Gastroesophageal sphincter (tissue), 4 donors: ENCODE measurements around the gene AREL1. TPM values are rescaled to one million over a fixed set of nuclear protein-coding genes. Genes with fewer than 3 reads are reported as not detected.

Experiments
- ATAC-seq: fragments of 150-250 bp; one replicate; pipeline ENCODE4 v1.9.1; 2016; ENCODE audit warnings: mild to moderate bottlenecking, moderate library complexity
- H3K27ac ChIP-seq, 4 donors: fragments of 200-600 bp; sonication (generic) in 3 of 4; 1 replicate in 3 of 4; 2 replicates in 1 of 4; pipeline ENCODE4 v1.5.1; 2016 to 2019
- H3K27me3 ChIP-seq: fragments of 200-600 bp; sonication (generic); one replicate; pipeline ENCODE4 v1.5.1; 2019
- H3K36me3 ChIP-seq, 2 donors: fragments of 200-600 bp; sonication (generic); one replicate each; pipeline ENCODE4 v1.5.1; 2019; ENCODE audit warnings: control low read depth in 1 of 2
- H3K4me1 ChIP-seq, 3 donors: fragments of 200-600 bp; sonication (generic); 1 replicate in 2 of 3; 2 replicates in 1 of 3; pipeline ENCODE4 v1.5.1; 2016 to 2019; ENCODE audit warnings: control low read depth in 2 of 3
- H3K4me3 ChIP-seq, 2 donors: fragments of 200-600 bp; sonication (generic); one replicate each; pipeline ENCODE4 v1.5.1; 2019; ENCODE audit warnings: mild to moderate bottlenecking in 1 of 2, moderate library complexity in 1 of 2
- H3K9me3 ChIP-seq, 3 donors: fragments of 200-600 bp; sonication (generic); one replicate each; pipeline ENCODE4 v1.5.1; 2017 to 2019; ENCODE audit warnings: control low read depth in 2 of 3
- CTCF ChIP-seq, 4 experiments: fragments of 200-600 bp in 2 of 4; fragments of 450-650 bp in 2 of 4; sonication (generic) in 1 of 4; IDR thresholded peaks; one replicate each; pipeline ENCODE4 v1.5.1; 2017 to 2019; ENCODE audit warnings: antibody characterized with exemption in 4 of 4, mild to moderate bottlenecking in 2 of 4, moderate library complexity in 2 of 4
- EP300 ChIP-seq: sonication (generic); formaldehyde crosslinking; IDR thresholded peaks from one replicate; pipeline ENCODE4 v1.6.1; 2017; ENCODE audit warnings: antibody characterized with exemption, mild to moderate bottlenecking
- POLR2A ChIP-seq, 2 donors: fragments of 450-650 bp; IDR thresholded peaks; one replicate each; pipeline ENCODE4 v1.6.1; 2017; ENCODE audit warnings: antibody characterized with exemption in 2 of 2, mild to moderate bottlenecking in 2 of 2, moderate library complexity in 1 of 2
- POLR2AphosphoS5 ChIP-seq: sonication (generic); formaldehyde crosslinking; IDR thresholded peaks from one replicate; pipeline ENCODE4 v1.6.1; 2017; ENCODE audit warnings: antibody characterized with exemption
- WGBS, 2 donors: methylation state at CpG; one replicate each; pipeline ENCODE4 v1.1.5; 2018; ENCODE audit warnings: low coverage in 1 of 2; 5-methylcytosine and 5-hydroxymethylcytosine counted together
- total RNA-seq, 4 donors: library from RNA; depleted of rRNA; stranded (reverse); fragments of >200 nt; gene quantifications; one replicate each; pipeline ENCODE4 v1.1.0, GENCODE V29; 2016

Gene AREL1
- total RNA-seq, 4 donors from 2014 or later: 14.3 to 39.9 (median 19.9) TPM

- H3K27ac ChIP-seq: no peak overlapping the region
- WGBS, 2 donors: 20 to 62% methylated on average over 1 to 3 of the region's 3 CpGs
- H3K36me3 ChIP-seq: peaks cover 0 to 77% of the 10 kb centered on the region in 2 donors
- no peaks in the 10 kb centered on the region for H3K4me1 ChIP-seq
- H3K27me3 ChIP-seq: no peaks in the 10 kb centered on the region
- H3K9me3 ChIP-seq: no peaks in the 10 kb centered on the region
- TF ChIP-seq EP300 (no peak), CTCF (IDR thresholded peaks at IDR 0.05) (no peak)
- no peak overlapping the region for H3K4me3 ChIP-seq
- no peak for ATAC-seq
Measured at GRCh38 chr14:74733221-74733620, 20.3 kb upstream of the AREL1 start.

- no peak for ATAC-seq
- TF ChIP-seq POLR2A (IDR thresholded peaks at IDR 0.05) (no peak), POLR2AphosphoS5 (no peak), CTCF (IDR thresholded peaks at IDR 0.05) (no peak), EP300 (no peak)
- Histone ChIP-seq H3K4me1 (no peaks in the 10 kb centered on the region), H3K9me3 (no peaks in the 10 kb centered on the region), H3K36me3 (peaks cover 0 to 69% of the 10 kb centered on the region in 2 donors), H3K27me3 (no peaks in the 10 kb centered on the region), H3K4me3 (no peak overlapping the region), H3K27ac (no peak overlapping the region)
- 55 to 89% methylated on average over 2 of the region's 2 CpGs for WGBS, 2 donors
Measured at GRCh38 chr14:74732387-74732786, 19.5 kb upstream of the AREL1 start.

GRCh38 chr14:74723134-74723533 is 10.3 kb upstream of the AREL1 start:
- Histone ChIP-seq H3K36me3 (peaks cover 0 to 79% of the 10 kb centered on the region in 2 donors), H3K4me3 (no peak overlapping the region), H3K4me1 (no peaks in the 10 kb centered on the region), H3K27ac (no peak overlapping the region), H3K27me3 (no peaks in the 10 kb centered on the region), H3K9me3 (no peaks in the 10 kb centered on the region)
- no peak for ATAC-seq
- no peak for TF ChIP-seq POLR2AphosphoS5
- no peak for TF ChIP-seq CTCF (IDR thresholded peaks at IDR 0.05)
- TF ChIP-seq POLR2A (IDR thresholded peaks at IDR 0.05): no peak
- no peak for TF ChIP-seq EP300
- 85 to 94% methylated on average over 3 of the region's 3 CpGs for WGBS, 2 donors

GRCh38 chr14:74720526-74720925 is 7.6 kb upstream of the AREL1 start:
- no peak overlapping the region for H3K27ac ChIP-seq
- ATAC-seq: no peak
- no peaks in the 10 kb centered on the region for H3K9me3 ChIP-seq
- no peaks in the 10 kb centered on the region for H3K27me3 ChIP-seq
- H3K36me3 ChIP-seq: peaks cover 0 to 97% of the 10 kb centered on the region in 2 donors
- no peaks in the 10 kb centered on the region for H3K4me1 ChIP-seq
- TF ChIP-seq POLR2A (IDR thresholded peaks at IDR 0.05) (no peak), EP300 (no peak), POLR2AphosphoS5 (no peak), CTCF (IDR thresholded peaks at IDR 0.05) (no peak)
- no peak overlapping the region for H3K4me3 ChIP-seq

- Histone ChIP-seq H3K9me3 (no peaks in the 10 kb centered on the region), H3K4me3 (peak overlapping the region; percentile 67 to 81), H3K4me1 (peaks cover 0 to 42% (median 10%) of the 10 kb centered on the region in 3 donors), H3K27me3 (no peaks in the 10 kb centered on the region), H3K27ac (peak overlapping the region; percentile 63 to 87 (median 86)), H3K36me3 (peaks cover 0 to 37% of the 10 kb centered on the region in 2 donors)
- ATAC-seq: no peak
- TF ChIP-seq POLR2A (IDR thresholded peaks at IDR 0.05): no peak
- WGBS, 2 donors: 9 to 16% methylated on average over 6 of the region's 6 CpGs
Measured at GRCh38 chr14:74713395-74713735, 485 bp upstream of the AREL1 start.
